GM19099 (cell line): ENCODE data around the gene C1orf21.

Source experiments
- POLR2A ChIP-seq: IDR thresholded peaks from 3 replicates; pipeline ENCODE4 v1.6.1; 2011; ENCODE audit warnings: low read depth; ENCODE audit not compliant: insufficient read length; ENCODE audit errors: extremely low read depth

The C1orf21 gene

GRCh38 chr1:184422490-184423233 is 35.8 kb downstream of the C1orf21 start:
- no peak for TF ChIP-seq POLR2A

DNA sequence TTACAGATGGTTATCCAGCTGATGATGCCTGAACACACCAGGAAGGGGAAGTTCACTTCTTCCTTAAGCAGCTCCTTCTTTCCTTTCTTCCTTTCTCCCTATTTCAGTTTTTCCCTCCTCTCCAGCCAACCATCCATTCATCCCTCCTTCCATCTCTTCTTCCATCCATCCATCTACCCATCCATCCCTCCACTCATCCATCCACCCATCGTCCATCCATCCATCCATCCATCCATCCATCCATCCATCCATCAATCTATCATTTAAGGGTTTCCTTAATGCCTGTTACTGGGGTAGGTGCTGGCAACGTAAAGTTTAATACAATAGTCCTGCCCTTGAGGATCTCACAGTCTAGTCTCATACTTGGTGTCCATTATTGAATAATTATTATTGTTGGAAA is 36.8 kb downstream of the C1orf21 start:
- no peak for TF ChIP-seq POLR2A

DNA sequence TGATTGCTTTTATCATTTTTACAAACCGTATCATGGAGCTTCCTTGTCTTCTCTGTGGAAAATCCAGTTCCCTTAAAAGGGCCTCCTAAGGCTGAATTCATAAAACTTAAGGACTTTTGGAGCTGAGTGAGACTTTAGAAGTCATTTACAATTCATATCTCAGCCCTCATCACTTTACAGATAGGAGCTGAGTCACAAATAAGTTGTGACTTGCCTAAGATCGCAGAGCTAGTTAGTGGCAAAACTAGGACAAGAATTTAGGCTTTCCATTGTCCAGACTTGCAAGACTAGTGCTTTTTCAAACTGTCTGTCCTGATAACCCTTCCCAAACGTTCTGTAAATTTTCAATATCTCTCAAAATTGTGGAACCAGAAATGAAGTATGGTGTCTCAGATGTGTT is 37.3 kb downstream of the C1orf21 start:
- no peak for TF ChIP-seq POLR2A

GRCh38 chr1:184424945-184425344 is 38.1 kb downstream of the C1orf21 start:
- no peak for TF ChIP-seq POLR2A

- TF ChIP-seq POLR2A = no peak
These were observed 38.8 kb downstream of the C1orf21 start for GRCh38 chr1:184425449-184426277.

DNA sequence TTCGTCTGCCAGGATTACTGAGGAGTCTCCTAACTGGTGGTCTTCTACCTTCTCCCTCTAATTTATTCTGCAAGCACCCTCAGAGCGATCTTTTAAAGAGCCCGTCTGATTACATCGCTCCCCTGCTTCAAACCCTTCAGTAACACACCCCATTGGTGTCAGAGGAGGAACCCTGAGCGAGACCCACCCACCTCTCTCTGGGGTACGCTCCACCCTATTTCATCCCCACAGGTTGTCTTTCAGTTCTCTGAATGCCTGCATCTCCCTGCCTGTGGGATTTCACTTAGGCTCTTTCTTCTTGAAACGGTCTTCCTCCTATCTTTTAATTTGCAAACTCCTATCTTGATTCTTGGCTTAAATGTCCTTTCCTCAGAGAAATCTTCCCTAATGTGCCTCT is 39.4 kb downstream of the C1orf21 start:
- no peak for TF ChIP-seq POLR2A

DNA sequence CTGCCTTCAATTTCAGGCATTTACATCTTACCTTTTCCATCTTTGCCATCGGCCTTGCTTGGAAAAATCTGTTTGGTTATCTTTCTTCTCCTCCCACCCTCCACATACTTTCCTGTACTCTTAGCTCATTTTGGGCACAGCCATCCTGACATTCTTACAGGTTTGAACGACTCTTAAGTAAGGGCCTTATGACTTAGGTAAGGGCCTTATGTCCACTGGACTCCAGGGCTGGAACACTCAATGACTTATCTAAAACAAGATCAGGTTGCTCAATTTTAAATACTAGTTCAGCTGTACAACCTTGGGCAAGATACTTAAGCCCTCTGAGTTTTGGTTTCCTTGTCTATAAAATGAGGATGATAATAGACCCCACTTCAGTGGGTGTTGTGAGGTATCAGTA is 40.9 kb downstream of the C1orf21 start:
- no peak for TF ChIP-seq POLR2A

DNA sequence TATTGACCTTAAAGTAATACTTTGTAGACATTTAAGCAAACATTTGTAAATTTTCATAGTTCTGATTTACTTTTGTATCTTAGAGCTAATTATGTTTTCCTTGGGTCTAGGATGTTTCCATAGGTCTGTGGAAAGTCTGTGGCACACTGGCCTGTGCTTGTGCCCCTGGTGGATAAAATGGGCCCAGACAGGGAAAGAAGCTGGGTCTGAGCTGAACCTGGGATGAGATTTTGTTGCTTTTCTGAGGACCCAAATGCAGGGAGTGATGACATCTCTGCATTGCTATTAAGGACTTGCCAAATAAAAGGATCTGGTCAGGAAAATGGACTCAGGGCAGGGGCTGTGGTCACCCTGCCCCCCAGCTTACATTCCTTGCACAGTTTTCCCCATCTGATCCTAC is 41.8 kb downstream of the C1orf21 start:
- no peak for TF ChIP-seq POLR2A

DNA sequence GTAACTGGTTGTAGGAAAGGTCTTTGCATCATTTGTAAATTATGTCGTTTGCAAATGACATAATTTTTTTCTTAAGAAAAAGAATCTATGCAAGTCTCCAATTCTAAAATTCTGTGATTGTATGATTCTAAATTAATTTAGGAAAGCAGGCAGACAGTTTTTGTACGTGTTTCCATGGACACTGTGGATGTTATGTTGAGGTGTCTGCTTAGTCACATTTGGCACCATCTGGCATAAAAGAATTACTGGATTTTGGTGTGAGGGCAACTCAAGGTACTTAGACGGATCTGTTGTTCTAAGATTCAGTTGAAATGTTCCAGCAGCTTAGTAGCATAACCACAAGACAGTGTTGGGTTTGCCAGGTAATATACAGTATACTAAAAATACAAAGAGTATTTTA is 42.5 kb downstream of the C1orf21 start:
- TF ChIP-seq POLR2A = no peak

DNA sequence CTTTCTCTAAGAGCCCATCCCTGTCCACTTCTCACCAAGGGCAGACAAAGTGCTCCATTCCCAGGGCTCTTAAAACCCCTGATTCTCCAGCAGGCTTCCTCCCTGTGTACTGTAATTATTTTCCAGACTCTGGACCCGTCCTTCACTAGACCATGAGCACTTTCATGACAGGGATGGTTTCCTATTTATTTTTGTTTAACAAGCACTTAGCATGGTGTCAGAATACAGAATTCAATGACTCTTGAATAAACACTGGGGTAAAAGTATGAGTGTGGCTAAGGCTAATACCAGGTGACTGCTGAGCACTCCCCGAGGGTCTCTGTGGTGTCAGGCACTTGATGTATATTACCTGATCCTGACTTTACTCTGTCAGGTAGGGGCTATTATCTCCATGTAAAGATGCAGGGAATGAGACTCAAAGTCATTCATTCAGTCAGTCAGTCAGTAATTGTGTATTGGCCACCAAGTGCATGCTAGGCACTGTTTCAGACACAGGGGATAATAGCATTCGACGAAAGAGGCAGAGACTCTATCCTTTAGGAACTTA is 47.2 kb downstream of the C1orf21 start:
- no peak for TF ChIP-seq POLR2A

DNA sequence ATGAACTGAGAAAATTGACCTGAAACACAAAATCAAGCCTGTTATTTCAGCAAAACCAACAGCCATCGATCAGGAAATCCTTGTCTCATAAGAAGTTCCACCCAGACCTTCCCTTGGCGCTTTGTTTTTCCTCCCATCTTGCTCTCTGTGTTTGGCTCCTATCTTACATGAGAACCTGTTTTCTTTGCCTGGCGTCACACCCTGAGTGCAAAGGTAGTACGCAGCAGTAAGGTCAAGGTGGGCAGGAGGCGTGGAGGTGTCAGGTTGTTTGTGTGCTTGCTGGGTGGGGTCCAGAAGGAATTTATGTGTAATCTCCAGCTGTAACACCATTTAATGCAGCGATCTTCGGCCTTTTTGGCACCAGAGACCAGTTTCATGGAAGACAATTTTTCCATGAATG is 50.5 kb downstream of the C1orf21 start:
- no peak for TF ChIP-seq POLR2A

DNA sequence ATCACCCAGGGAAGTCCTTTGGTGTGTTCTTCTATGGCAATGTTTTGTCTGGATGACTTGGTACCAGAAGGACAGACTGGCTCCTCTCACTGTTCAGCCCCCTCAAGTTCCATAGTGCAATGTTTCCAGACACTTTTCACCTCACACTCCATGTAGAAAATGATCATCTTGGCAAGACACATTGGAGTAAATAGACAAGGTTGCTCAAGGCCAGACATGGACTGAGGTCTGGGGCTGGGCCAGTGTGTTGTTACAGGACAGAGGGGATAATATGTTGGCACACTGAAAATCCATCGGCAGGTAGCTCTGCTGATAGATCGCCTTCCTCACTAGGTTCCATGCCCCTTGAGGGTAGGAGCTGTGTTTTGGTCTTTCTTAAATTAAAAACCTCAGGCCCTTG is 51.5 kb downstream of the C1orf21 start:
- no peak for TF ChIP-seq POLR2A

GRCh38 chr1:184442260-184442659 is 55.4 kb downstream of the C1orf21 start:
- TF ChIP-seq POLR2A = no peak

- no peak for TF ChIP-seq POLR2A
These were observed 56.4 kb downstream of the C1orf21 start for GRCh38 chr1:184443201-184443600.

DNA sequence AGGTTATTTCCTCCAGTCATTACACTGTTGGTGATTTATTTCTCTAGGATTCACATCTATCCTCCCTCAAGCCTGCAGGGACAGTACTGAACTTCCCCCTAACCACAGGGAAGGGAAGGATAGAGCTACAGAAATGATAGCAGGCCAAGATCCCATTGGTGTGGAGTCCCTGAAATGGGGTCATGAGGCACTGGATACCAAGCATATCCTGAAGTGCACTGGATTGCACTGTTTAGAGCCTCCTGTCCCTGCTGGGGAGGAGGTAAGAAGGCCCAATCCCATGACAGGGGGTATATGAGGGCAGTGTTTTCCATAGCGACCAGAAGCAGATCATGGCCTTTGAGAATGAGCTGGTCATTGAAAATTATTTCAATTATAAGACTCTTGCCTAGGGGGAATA is 56.8 kb downstream of the C1orf21 start:
- TF ChIP-seq POLR2A = no peak

DNA sequence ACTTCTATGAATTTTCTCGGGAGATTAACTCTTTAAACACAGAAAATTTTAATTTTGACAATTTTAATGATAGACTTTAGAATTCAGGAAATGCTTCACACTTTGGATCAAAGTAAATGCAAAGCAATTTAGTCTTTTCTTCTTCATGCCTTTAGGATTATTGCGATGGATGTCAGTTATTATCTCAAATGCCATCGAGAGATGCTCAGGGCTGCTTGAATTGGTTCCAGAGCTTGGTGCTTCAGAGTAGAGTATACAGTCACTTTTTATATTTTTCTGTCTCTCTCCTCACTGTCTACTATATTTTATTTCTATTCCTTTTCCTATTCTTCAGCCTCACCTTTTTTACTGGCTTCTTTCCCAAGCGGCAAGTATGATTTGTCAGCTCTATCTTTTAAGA is 59.2 kb downstream of the C1orf21 start:
- no peak for TF ChIP-seq POLR2A
